Ureter (tissue), 1 donor: Measurements from ENCODE around the gene CNPY1. TPM values are rescaled to one million over a fixed set of nuclear protein-coding genes. Genes with fewer than 3 reads are reported as not detected.
"Not testable (repeated sequence)": the region's sequence is repeated elsewhere in the genome, so short reads cannot be mapped to it uniquely, and the experiment has no call there.

Experiments used
- DNase-seq: peaks from one replicate; pipeline ENCODE4 v3.0.0-alpha.2; 2020; ENCODE audit warnings: low spot score
- total RNA-seq: library from RNA; stranded (reverse); gene quantifications from one replicate; pipeline ENCODE4 v1.2.4, GENCODE V29; 2023
- donor health status: DM: yes; HTN: yes; CAD: no.

Gene CNPY1
- total RNA-seq, 1 donor from 2014 or later: not detected

DNA sequence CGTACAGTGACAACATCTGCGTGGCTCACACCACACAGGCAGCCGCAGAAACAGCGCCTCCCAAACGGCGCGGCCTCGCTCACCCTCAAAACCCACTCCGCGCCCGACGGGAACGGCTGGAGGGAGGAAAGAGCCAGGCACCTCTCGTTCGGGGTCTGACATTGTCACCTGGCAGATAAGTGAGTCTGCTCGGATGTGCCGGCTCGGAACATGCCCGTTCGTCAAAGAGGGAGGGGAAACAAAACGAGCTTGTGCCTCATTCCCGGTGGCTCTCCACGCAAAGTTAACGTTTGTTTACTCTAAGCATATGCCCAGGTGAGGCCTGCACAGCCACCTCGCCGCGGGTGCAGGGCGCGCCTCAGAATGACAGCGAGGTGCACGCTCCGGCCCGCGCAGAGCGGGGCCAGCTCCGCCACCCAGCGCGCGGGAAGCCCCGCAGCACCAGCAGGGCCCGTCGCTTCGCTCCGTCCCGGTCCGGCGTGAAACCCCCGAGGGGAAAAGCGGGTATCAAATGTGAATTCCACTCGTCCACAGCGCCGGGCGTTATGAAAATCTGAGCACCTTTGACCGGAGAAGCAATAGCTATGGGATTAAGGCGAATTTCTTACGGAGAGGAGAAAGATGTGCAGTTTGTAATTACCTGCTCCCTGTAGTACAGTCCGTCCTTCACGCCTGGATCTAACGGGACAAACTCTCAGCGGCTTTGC is 13.1 kb downstream of the CNPY1 start:
- DNase-seq: no peak

DNA sequence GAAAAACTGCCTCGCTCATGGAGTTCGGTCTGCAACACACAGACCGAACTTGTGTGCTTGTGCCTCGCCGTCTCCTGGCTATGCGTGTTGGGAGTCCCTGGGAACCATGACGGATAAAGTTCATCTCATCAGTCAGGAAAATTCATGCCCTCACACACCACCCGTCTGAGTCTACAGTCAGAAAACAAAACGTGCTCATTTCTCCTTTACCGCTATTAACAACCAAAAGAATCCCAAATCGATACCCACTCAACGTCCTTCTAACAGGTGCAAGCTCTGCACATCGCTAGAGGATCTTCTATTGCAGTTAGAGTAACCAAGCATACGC is 13.6 kb downstream of the CNPY1 start:
- DNase-seq: no peak

DNA sequence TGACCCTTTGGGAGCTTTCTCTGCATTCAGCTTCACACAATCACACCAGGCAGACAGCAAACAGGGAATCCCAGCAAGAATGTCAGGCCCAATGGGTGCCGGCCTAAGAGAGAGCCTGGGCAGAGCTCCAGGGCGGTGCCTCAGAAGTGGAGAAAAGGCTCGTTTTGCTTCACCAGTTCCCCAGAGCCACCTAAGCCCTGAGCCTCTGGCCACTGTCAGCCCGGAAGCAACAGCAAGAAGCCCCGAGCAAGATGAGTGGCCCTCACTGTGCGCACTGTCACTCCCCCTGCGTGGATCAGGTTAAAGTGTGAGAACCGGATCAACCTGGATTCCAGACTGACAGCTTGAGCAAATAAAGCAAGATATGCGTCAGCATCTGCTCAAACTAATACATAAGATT is 14.7 kb downstream of the CNPY1 start:
- DNase-seq: no peak

- no peak for DNase-seq
Observed at GRCh38 chr7:155530601-155531000, 15.8 kb downstream of the CNPY1 start.

DNA sequence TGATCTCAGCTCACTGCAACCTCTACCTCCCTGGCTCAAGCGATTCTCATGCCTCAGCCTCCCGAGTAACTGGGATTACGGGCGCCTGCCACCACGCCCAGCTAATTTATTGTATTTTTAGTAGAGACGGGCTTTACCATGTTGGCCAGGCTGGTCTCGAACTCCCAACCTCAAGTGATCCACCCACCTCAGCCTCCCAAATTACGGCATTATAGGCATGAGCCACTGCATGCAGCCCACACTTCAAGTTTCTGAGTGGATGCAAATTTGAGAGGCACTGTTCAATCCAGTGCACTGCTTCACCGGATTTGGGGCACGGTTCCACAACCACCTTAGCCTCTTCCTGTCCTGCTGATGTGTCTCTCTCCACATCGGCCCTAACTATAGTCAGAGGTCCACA is 16.5 kb downstream of the CNPY1 start:
- no peak for DNase-seq

GRCh38 chr7:155529346-155529745 is 17.0 kb downstream of the CNPY1 start:
- DNase-seq: no peak

GRCh38 chr7:155527664-155528063 is 18.7 kb downstream of the CNPY1 start:
- no peak for DNase-seq

DNA sequence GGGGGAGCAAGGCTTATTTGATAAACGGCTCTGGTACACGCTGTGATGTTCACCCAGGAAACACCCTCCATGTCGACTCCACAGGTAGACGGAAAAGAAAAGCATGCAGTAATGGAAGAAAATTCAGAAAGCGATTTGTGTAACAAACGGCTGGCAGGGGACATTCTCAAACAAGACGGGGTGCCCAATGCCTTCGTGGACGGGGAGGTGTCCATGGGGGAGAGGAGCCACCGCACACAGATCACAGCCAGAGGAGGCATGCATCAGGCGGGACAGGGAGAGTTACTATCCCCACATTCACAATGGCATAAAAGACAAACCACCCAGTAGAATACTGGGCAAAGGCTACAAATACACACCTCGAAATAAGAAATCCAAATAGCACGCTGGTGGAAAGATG is 20.1 kb downstream of the CNPY1 start:
- DNase-seq: no peak

GRCh38 chr7:155524018-155524556 is 22.3 kb downstream of the CNPY1 start:
- DNase-seq: no peak

DNA sequence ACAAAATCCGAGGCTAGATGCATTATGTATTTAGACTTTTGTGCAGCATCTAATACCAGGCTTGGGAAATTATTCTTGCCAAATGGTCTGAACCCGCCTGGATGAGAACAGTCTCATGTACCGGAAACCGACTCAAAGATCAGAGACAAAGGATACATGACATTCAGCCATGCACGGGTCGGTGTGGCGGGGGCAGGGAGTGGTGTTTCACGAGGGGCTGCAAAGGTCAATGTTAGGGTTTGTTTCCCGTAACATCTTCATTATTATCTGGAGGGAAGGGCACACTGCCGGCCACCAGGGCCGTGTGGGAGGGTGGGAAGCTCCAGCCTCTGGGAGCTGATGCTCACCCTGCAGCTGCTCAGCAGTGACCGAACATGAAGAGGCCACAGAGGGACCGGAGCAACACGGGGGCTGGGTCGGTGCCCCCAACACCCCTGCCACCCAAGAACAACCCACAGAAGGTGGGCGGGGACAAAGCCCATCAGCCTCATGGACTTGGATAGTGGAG is 23.1 kb downstream of the CNPY1 start:
- no peak for DNase-seq

- no peak for DNase-seq
Observed at GRCh38 chr7:155521743-155522398, 24.5 kb downstream of the CNPY1 start.

- DNase-seq: no peak
Observed at GRCh38 chr7:155521007-155521742, 25.2 kb downstream of the CNPY1 start.

- DNase-seq: no peak
Observed at GRCh38 chr7:155520114-155520513, 26.2 kb downstream of the CNPY1 start.

- not testable (repeated sequence) for DNase-seq
Observed at GRCh38 chr7:155519358-155519757, 27.0 kb downstream of the CNPY1 start.

GRCh38 chr7:155518633-155519032 is 27.7 kb downstream of the CNPY1 start:
- DNase-seq: no peak

DNA sequence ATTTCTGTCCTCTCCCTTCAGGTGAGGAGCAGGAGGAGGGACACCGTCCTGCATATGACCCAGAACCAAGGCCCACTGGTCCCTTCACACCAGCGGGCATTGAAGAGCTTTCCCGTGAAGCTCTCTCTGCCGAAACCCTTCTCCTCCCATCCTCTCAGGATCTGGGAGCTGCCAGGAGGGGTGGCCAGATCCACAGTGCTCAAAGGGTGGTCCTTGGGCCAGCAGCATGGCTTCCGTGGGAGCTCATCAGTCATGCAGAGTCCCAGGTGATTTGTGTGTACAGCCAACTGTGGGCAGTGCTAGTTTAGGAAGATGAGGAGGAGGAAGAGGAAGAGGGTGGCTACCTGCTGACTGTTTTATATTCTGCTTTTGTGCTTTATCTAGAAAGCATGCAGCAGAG is 28.4 kb downstream of the CNPY1 start:
- no peak for DNase-seq

- no peak for DNase-seq
Observed at GRCh38 chr7:155517452-155517851, 28.9 kb downstream of the CNPY1 start.

DNA sequence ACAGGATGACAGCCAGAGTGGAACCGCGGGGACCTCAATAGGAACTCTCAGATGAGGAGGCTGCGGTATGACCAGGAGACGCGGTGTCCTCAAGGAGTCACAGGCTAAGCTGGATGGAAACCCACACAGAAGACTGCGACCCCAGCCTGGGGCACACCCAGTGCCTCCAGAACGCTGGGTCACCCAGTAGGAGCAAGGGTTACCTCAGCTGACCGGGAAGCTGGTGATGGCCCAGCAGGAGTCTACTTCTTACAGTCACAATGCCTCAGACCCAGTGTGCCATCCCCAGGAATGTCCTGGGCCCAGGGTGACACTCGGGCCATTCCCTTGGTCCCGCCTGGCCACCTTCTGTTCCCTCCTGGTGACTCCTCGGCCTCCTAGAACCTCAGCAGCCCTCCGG is 29.9 kb downstream of the CNPY1 start:
- DNase-seq: no peak

DNA sequence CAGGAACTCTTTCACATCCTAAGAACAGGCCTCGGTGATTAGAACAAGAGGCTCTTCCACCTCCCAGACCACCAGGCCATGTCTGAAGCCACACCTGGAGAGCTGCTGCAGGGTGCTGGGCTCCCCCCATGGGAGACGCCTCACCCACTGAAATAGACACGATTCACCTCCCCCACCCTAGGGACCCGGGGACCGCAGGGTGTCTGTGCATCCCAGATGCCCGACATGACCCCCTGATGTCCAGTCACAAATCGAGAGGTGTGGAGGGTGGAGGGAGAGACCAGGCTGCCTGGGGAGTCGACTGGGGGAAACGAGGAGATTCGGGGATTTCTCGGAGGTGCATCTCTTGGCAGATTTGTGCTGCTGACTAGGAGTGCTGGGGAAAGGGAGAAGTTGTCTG is 31.0 kb downstream of the CNPY1 start:
- no peak for DNase-seq

DNA sequence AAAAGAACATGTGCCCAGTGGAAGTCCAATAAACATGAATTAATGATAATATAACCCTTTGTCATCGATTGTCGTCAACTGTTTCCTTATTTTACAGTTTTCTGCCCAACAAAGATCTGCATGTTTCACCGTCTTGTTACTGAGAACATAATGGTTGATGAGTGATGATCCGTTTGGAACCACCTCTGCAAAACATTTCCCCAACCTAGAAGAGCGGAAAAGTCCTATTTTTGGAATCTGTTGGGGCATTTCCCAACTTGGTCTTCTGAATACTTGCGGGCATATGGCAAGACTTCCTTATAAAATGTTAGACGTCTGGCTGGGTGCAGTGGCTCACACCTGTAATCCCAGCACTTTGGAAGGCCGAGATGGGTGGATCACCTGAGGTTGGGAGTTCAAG is 32.1 kb downstream of the CNPY1 start:
- DNase-seq: no peak

DNA sequence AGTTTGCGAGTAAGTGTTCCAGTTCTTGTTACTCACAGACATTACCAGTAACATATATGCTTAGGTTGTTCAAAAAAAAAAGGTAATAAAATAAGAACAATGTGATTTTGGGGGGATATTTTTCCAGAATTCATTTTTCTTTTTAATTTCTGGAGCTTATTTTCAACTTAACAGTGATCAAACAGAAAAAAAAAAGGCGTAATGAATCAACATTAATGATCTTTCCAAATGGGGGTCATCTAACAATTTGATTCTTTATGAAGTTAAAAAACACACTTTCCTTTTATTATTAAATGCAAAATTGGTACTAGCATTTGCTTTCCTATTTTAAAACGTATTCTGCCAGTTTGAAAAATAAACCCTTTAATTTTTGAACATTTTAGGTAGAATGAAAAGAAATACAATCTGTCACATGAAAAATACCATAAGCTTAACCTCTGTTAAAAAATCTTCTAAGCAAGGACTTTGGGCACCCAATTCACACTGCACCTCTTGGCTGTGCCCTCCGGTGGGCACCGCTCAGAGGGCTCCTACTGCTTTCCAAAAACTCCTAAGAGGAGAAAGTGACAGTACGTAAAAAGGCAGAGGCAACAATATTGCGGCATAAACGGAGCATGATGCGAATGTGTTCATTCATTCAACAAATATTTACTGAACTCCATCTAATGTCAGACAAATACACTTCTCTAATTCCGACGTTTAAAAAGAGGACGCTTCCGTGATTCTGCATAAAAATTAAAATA is 32.6 kb downstream of the CNPY1 start:
- no peak for DNase-seq
